ENCODE data around the gene PCDH9.

PCDH9 gene

GRCh38 chr13:67208552-67208951 lies 21.6 kb downstream of the PCDH9 start:
- H3K36me3 ChIP-seq (ENCODE audit: control insufficient read depth, insufficient read depth, low read length) = no peaks in the 10 kb centered on the region
- no peak for TF ChIP-seq CTCF (IDR thresholded peaks at IDR 0.05; ENCODE audit: insufficient read depth, low read length, poor library complexity, severe bottlenecking)
- no peak for DNase-seq (ENCODE audit: extremely low read depth, insufficient read length)
- no peak overlapping the region for H3K4me3 ChIP-seq (replicated peaks; ENCODE audit: low read depth, low read length)
- H3K27me3 ChIP-seq (replicated peaks; ENCODE audit: control insufficient read depth, insufficient read depth, low read length) = no peaks in the 10 kb centered on the region

DNA sequence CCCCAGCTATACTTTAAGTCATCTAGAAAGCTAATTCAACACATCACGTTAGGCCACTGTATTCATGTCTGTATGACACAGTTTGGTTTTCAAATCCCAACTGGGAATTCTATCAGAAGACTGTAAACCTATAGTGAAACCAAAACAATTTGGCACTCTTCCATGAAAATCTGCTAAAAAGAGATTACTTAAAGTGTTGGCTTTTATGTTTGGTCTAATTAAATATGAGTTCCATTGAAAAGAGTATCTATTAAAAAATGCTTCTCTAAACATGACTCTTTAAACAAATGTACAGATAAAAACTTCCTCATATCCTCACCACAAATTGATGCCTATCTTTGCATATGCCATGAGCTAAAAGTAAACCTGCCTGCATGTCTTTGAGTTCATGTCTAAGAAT lies 25.4 kb downstream of the PCDH9 start:
- TF ChIP-seq CTCF (IDR thresholded peaks at IDR 0.05; ENCODE audit: insufficient read depth, low read length, poor library complexity, severe bottlenecking) = no peak
- Histone ChIP-seq H3K36me3 (ENCODE audit: control insufficient read depth, insufficient read depth, low read length) (no peaks in the 10 kb centered on the region), H3K27me3 (replicated peaks; ENCODE audit: control insufficient read depth, insufficient read depth, low read length) (no peaks in the 10 kb centered on the region), H3K4me3 (replicated peaks; ENCODE audit: low read depth, low read length) (no peak overlapping the region)
- no peak for DNase-seq (ENCODE audit: extremely low read depth, insufficient read length)

- DNase-seq (ENCODE audit: extremely low read depth, insufficient read length) = no peak
- Histone ChIP-seq H3K27me3 (replicated peaks; ENCODE audit: control insufficient read depth, insufficient read depth, low read length) (no peaks in the 10 kb centered on the region), H3K4me3 (replicated peaks; ENCODE audit: low read depth, low read length) (no peak overlapping the region), H3K36me3 (ENCODE audit: control insufficient read depth, insufficient read depth, low read length) (no peaks in the 10 kb centered on the region)
- no peak for TF ChIP-seq CTCF (IDR thresholded peaks at IDR 0.05; ENCODE audit: insufficient read depth, low read length, poor library complexity, severe bottlenecking)
Measured at GRCh38 chr13:67200605-67201004, 29.5 kb downstream of the PCDH9 start.

- Histone ChIP-seq H3K36me3 (ENCODE audit: control insufficient read depth, insufficient read depth, low read length) (no peaks in the 10 kb centered on the region), H3K4me3 (replicated peaks; ENCODE audit: low read depth, low read length) (no peak overlapping the region), H3K27me3 (replicated peaks; ENCODE audit: control insufficient read depth, insufficient read depth, low read length) (no peaks in the 10 kb centered on the region)
- no peak for DNase-seq (ENCODE audit: extremely low read depth, insufficient read length)
- TF ChIP-seq CTCF (IDR thresholded peaks at IDR 0.05; ENCODE audit: insufficient read depth, low read length, poor library complexity, severe bottlenecking) = no peak
Measured at GRCh38 chr13:67200183-67200582, 30.0 kb downstream of the PCDH9 start.

GRCh38 chr13:67197704-67198103 lies 32.4 kb downstream of the PCDH9 start:
- Histone ChIP-seq H3K4me3 (replicated peaks; ENCODE audit: low read depth, low read length) (no peak overlapping the region), H3K27me3 (replicated peaks; ENCODE audit: control insufficient read depth, insufficient read depth, low read length) (no peaks in the 10 kb centered on the region), H3K36me3 (ENCODE audit: control insufficient read depth, insufficient read depth, low read length) (no peaks in the 10 kb centered on the region)
- DNase-seq (ENCODE audit: extremely low read depth, insufficient read length) = no peak
- no peak for TF ChIP-seq CTCF (IDR thresholded peaks at IDR 0.05; ENCODE audit: insufficient read depth, low read length, poor library complexity, severe bottlenecking)

GRCh38 chr13:67193979-67194378 lies 36.2 kb downstream of the PCDH9 start:
- TF ChIP-seq CTCF (IDR thresholded peaks at IDR 0.05; ENCODE audit: insufficient read depth, low read length, poor library complexity, severe bottlenecking) = no peak
- no peak overlapping the region for H3K4me3 ChIP-seq (replicated peaks; ENCODE audit: low read depth, low read length)
- no peaks in the 10 kb centered on the region for H3K27me3 ChIP-seq (replicated peaks; ENCODE audit: control insufficient read depth, insufficient read depth, low read length)
- H3K36me3 ChIP-seq (ENCODE audit: control insufficient read depth, insufficient read depth, low read length) = no peaks in the 10 kb centered on the region
- DNase-seq (ENCODE audit: extremely low read depth, insufficient read length) = no peak
